SW480 (cell line): ENCODE data around the gene SPDYE16.
"Not testable (repeated sequence)": the region's sequence is repeated elsewhere in the genome, so short reads cannot be mapped to it uniquely, and the experiment has no call there.

ENCODE experiments used
- DNase-seq: peaks from one replicate; pipeline ENCODE4 v3.0.0-alpha.2; 2016; ENCODE audit warnings: low spot score

Gene SPDYE16

GRCh38 chr7:76549025-76549854 lies 6.1 kb upstream of the SPDYE16 start:
- peak; percentile 97 for DNase-seq

- not testable (repeated sequence) for DNase-seq
Observed at GRCh38 chr7:76531643-76532042, 11.5 kb downstream of the SPDYE16 start.

DNA sequence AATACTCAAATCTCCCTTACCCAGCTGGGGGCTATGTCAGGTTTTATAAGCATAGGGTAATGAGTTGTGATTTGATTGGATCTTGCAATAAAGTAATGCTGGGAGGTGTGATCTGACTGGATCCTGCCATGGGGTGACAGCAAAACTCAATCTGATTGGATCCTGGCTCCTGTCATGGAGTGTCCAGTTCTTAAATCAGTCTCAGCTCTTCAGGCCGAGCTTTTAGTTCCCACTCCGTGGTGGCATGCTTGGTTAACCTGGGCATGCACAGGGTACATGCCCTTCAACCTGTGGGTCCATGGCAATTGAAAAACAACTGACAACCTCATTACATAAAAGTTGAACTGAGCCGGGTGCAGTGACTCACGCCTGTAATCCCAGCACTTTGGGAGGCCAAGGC lies 16.9 kb downstream of the SPDYE16 start:
- DNase-seq, result not testable (repeated sequence)

DNA sequence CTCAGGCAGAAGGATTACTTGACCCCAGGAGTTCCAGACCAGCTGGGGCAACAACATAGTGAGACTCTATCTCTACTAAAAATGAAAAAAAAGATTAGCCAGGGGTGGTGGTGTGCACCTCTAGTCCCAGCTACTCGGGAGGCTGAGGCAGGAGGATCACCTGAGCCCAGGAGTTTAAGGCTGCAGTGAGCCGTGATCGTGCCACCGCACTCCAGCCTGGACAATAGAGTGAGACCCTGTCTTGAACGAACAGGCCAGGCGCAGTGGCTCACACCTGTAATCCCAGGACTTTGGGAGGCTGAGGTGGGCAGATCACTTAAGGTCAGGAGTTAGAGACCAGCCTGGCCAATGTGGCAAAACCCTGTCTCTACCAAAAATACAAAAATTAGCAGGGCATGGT lies 26.2 kb downstream of the SPDYE16 start:
- DNase-seq, result not testable (repeated sequence)

GRCh38 chr7:76515999-76516443 lies 27.1 kb downstream of the SPDYE16 start:
- no peak for DNase-seq

DNA sequence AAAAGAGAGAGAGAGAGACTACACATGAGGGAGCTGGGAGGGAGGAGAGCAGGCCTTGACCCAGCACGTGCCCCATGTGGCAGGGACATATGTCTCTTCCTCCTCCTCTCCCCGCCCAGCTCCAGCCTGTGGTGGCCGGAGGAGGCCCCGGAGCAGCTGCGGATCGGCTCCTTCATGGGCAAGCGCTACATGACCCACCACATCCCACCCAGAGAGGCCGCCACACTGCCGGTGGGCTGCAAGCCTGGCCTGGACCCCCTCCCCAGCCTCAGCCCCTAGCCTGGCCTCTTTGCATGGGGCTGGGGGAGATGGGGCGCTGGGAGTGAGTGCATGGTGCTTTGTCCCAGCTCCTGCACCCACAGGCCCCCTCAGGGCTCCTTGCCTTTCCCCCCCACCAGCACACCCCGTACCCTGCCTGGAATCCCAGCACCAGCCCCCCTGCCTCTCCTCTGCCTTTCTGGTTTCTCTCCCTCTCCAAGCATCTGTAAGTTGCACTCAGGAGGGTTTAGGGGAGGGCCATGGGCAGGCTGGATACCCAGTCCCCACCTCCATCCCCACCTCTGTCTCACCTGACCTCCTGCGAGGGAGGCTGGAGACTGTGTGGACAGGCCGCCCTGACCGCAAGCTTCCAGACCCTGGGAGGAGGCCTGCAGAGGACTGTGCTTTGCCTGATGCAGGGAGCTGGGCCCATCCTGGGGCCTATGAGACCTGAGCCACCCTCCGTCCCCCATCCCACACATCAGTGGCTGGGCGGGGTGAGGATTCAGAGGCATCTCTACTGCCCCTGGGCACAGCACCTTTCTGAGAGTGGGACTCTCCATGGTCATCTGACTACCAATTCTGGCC lies 27.9 kb downstream of the SPDYE16 start:
- no peak for DNase-seq

- DNase-seq, result no peak
Observed at GRCh38 chr7:76513817-76514799, 29.0 kb downstream of the SPDYE16 start.

GRCh38 chr7:76512941-76513816 lies 29.9 kb downstream of the SPDYE16 start:
- DNase-seq, result peak; percentile 54

DNA sequence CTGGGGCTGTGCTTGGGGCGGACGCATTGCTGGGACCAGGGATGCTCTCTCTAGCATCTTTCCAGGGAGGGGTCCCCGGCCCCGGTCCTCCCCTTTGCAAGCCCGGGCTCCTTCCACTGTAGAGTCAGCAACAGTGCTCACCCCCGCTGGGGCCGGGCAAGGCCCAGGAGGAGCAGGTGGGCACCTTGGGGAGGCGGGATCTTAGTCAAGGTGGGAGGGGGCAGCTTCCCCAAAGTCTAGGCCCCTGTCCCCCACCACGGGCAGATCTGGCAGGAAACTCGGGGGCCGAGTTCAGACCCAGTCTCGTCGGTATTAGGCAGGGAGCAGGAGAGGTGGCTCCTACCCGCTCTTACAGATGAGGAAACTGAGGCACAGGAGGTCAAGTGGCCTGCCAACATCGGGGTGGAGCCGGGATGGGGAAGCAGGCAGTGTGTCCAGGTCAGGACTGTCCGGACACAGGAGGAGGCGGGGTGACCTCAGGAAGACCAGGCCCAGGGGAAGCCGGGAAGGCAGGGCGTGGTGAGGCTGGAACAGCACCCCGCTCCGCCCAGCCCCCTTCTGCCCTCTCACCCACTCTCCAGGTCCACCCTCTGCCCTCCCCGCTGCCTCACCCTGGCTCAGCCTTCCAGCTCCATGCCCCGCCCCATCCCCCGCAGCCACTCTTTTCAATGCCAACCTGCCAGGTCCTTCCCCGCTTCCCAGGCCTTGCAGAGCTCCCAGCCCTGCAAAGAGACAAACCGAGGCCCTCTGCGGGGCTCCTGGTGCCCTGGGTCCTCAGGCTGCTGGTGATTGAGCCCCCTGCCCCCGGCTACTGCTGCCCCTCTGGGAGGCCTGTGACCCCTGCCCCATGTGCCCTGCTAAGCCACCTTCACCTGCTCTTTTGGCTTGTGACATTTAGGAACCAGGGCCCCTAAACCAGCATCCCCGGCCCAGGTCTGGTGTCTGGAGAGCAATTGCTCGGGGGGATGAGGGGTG lies 30.9 kb downstream of the SPDYE16 start:
- DNase-seq, result not testable (repeated sequence)

DNA sequence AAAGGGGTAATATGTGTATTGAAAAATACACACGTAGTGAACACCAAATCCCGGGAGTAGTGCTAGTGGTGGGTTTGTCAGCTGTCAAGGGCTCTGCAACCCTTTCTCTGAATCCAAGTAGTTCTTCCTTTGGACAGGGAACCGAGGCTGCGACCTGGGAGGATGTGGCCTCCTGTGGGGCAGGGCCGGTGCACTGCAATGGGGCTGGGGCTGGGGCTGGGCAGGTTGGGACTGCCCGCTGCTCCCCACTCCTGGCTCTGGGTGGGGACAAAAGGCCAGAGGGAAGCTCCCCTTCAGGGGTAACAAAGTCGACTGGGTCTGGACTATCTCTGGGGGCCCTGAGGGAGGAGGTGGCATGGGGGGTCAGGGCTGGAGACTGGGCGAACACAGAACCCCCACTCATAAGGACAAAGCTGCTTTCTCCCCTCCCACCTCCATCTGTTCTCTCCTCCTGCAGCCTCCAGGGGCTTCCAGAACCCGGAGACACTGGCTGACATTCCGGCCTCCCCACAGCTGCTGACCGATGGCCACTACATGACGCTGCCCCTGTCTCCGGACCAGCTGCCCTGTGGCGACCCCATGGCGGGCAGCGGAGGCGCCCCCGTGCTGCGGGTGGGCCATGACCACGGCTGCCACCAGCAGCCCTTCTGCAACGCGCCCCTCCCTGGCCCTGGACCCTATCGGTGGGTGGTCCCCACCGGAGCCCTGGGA lies 31.7 kb downstream of the SPDYE16 start:
- not testable (repeated sequence) for DNase-seq

GRCh38 chr7:76509931-76510877 lies 32.9 kb downstream of the SPDYE16 start, which contains the start of gene UPK3B:
Gene UPK3B (plus strand): TSS chr7:76510552. CDS start chr7:76510653, 101 bp downstream.
- DNase-seq, result peak; percentile 64

- DNase-seq, result no peak
Observed at GRCh38 chr7:76507723-76508406, 35.2 kb downstream of the SPDYE16 start.

DNA sequence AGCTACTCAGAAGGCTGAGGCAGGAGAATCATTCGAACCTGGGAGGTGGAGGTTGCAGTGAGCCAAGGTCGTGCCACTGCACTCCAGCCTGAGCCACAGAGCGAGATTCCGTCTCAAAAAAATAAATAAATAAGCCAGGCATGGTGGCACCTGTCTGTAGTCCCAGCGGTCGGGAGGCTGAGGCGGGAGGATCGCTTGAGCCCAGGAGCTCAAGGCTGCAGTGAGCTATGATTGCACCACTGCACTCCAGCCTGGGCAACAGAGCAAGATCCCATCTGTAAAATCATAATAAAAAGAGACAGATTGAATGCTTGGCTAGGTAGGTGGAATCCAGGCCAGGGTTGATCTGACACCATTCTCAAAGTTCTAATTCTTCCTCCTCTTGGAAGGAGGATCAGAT lies 36.5 kb downstream of the SPDYE16 start:
- not testable (repeated sequence) for DNase-seq

GRCh38 chr7:76506081-76506440 lies 37.0 kb downstream of the SPDYE16 start:
- DNase-seq, result no peak

DNA sequence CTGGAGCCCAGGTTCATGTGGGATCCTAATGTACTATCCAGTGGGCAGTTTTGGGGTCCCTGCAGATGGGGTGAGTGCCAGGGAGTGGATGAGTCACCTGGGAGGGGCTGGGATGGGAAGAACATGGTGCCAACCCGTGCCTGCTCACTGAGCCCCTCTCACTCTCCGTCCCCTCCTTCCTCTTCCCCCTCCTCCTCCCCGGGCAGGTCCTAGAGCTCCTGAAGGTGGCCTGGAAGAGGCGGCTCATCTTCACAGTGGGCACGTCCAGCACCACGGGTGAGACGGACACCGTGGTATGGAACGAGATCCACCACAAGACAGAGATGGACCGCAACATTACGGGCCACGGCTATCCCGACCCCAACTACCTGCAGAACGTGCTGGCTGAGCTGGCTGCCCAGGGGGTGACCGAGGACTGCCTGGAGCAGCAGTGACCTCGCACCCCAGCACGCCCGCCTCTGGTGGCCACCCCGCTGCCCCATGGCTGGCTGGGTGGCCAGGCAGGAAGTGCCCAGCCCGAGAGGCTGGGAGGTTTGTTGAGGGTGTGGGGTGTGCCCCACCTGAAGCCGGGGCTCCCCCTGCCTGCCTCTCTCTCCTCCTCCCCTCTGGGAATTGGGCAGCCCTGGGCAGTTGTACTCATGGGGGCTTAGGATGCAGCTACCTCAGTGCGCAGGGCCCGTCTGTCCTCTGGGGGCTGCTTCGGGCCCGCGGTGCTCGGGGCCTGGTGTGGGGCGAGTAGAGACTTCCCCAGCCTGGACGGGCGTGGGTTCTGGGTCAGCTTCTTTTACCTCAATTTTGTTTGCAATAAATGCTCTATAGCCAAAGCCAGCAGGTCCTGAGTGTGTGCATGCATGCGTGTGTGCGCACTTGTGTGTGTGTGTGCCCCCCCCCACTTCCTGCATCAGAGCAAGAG lies 37.7 kb downstream of the SPDYE16 start:
- DNase-seq, result no peak
